Thyroid gland (tissue), 4 donors: ENCODE measurements around the gene MAGI2. TPM values are rescaled to one million over a fixed set of nuclear protein-coding genes. Genes with fewer than 3 reads are reported as not detected.
A peak's percentile ranks its signal among the peaks of the same experiment; 100 is the strongest.

ENCODE experiments used
- DNase-seq, 2 donors: peaks; one replicate each; pipeline ENCODE4 v3.0.0-alpha.2; 2019
- H3K27ac ChIP-seq, 3 donors: fragments of 200-600 bp; sonication (generic); 1 replicate in 2 of 3; 2 replicates in 1 of 3; pipeline ENCODE4 v1.5.1; 2016 to 2019; ENCODE audit warnings: mild to moderate bottlenecking in 1 of 3, moderate library complexity in 1 of 3
- H3K27me3 ChIP-seq: fragments of 200-600 bp; sonication (generic); one replicate; pipeline ENCODE4 v1.5.1; 2019
- H3K36me3 ChIP-seq, 2 donors: fragments of 200-600 bp; sonication (generic); one replicate each; pipeline ENCODE4 v1.5.1; 2016 to 2019
- H3K4me1 ChIP-seq, 2 donors: fragments of 200-600 bp; sonication (generic); one replicate each; pipeline ENCODE4 v1.5.1; 2017 to 2019
- H3K4me3 ChIP-seq, 3 donors: fragments of 200-600 bp; sonication (generic); replicated peaks in 1 of 3; 1 replicate in 2 of 3; 2 replicates in 1 of 3; pipeline ENCODE4 v1.5.1; 2016; ENCODE audit warnings: mild to moderate bottlenecking in 1 of 3
- H3K9me3 ChIP-seq: fragments of 200-600 bp; sonication (generic); one replicate; pipeline ENCODE4 v1.5.1; 2017
- POLR2A ChIP-seq, 2 donors: fragments of 450-650 bp; IDR thresholded peaks; one replicate each; pipeline ENCODE4 v1.6.1; 2017; ENCODE audit warnings: antibody characterized with exemption in 2 of 2, mild to moderate bottlenecking in 2 of 2, moderate library complexity in 1 of 2
- WGBS, 2 donors: methylation state at CpG; one replicate each; pipeline ENCODE4 v1.1.5; 2017; 5-methylcytosine and 5-hydroxymethylcytosine counted together
- intact Hi-C: fragments of 100-400 bp; cut with DNase I; formaldehyde crosslinking; loops from one replicate; pipeline ENCODE4 v1.15.1; 2023
- total RNA-seq, 4 donors: library from RNA; depleted of rRNA; stranded (reverse); fragments of >200 nt; gene quantifications; one replicate each; pipeline ENCODE4 v1.2.3, GENCODE V29; 2016
- TF ChIP-seq, protein P1 (sequence below), 6 experiments: fragments of 200-600 bp in 3 of 6; fragments of 450-650 bp in 3 of 6; sonication (generic) in 3 of 6; IDR thresholded peaks; one replicate each; pipeline ENCODE4 v1.5.1; 2016 to 2019; ENCODE audit warnings: antibody characterized with exemption in 6 of 6, mild to moderate bottlenecking in 2 of 6, inconsistent platforms in 1 of 6, moderate library complexity in 1 of 6

The MAGI2 gene
- total RNA-seq, 4 donors from 2014 or later = 20.7 to 31.1 (median 26.0) TPM

DNA sequence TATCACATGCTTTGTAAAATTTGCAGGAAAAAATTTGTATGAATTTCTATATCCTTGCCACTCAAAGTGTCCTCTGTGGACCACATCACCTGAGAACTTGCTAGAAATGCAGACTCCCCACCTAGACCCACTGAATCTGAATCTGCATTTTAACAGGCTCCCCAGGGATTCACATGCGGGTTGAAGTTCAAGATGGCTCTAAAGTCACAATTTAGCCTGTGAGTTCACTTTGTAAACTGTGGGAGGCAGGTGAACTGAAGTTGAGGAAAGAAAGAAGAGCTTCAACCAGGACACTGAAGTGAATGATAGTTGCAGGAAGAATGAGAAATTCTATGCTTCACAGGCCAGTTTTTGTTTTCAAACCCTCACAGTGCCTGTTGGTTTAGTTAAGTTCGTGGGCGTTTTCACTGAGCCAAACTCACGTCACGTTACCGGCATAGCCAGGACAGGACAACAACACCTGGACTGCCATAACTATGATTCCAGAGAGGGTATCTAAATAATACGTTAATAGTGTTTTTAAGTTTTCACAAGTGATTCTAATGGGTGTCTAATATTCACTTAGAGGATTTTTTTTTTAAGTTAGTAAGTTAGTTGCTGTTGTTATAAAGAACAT is 1414.9 kb downstream of the MAGI2 start:
- no peak overlapping the region for H3K4me3 ChIP-seq
- peak; percentile 69 to 71 for DNase-seq
- WGBS, 2 donors = 25 to 36% methylated on average over 7 of the region's 7 CpGs
- H3K36me3 ChIP-seq = no peaks in the 10 kb centered on the region
- H3K4me1 ChIP-seq = peaks cover 27 to 31% of the 10 kb centered on the region in 2 donors
- intact Hi-C loops = no loop called here
- TF ChIP-seq, protein P1, sequence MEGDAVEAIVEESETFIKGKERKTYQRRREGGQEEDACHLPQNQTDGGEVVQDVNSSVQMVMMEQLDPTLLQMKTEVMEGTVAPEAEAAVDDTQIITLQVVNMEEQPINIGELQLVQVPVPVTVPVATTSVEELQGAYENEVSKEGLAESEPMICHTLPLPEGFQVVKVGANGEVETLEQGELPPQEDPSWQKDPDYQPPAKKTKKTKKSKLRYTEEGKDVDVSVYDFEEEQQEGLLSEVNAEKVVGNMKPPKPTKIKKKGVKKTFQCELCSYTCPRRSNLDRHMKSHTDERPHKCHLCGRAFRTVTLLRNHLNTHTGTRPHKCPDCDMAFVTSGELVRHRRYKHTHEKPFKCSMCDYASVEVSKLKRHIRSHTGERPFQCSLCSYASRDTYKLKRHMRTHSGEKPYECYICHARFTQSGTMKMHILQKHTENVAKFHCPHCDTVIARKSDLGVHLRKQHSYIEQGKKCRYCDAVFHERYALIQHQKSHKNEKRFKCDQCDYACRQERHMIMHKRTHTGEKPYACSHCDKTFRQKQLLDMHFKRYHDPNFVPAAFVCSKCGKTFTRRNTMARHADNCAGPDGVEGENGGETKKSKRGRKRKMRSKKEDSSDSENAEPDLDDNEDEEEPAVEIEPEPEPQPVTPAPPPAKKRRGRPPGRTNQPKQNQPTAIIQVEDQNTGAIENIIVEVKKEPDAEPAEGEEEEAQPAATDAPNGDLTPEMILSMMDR (IDR thresholded peaks at IDR 0.05) = no peak
- peak in 1 of 2 donors; percentile 42 for TF ChIP-seq POLR2A (IDR thresholded peaks at IDR 0.05)
- peak overlapping the region; percentile 57 to 82 (median 60) for H3K27ac ChIP-seq
- no peaks in the 10 kb centered on the region for H3K9me3 ChIP-seq
- H3K27me3 ChIP-seq = no peaks in the 10 kb centered on the region

DNA sequence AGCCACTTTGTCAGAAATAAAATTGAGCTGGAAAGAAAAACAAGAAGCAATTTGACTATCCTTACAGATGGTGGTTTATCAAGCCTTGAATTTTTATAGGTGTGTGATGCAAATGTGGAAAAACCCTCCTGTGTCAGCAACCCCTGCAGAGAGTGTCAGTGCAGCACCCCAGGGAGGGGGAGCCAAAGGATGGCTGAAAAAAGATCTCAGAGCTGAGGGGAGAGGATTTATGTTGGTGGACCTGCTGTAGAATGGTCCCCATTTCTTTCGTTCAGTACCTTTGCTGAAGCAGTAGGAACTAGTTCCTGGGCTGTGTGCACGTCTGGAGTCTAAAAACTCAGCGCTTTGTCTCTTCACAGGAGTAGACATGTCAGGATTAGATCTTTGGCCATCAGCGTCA is 1415.9 kb downstream of the MAGI2 start:
- no peak overlapping the region for H3K4me3 ChIP-seq
- DNase-seq = no peak
- no peaks in the 10 kb centered on the region for H3K27me3 ChIP-seq
- peaks cover 18 to 21% of the 10 kb centered on the region in 2 donors for H3K4me1 ChIP-seq
- 85 to 89% methylated on average over 4 of the region's 4 CpGs for WGBS, 2 donors
- no peaks in the 10 kb centered on the region for H3K36me3 ChIP-seq
- intact Hi-C loops = no loop called here
- H3K27ac ChIP-seq = no peak overlapping the region
- TF ChIP-seq, protein P1 (IDR thresholded peaks at IDR 0.05) = no peak
- H3K9me3 ChIP-seq = no peaks in the 10 kb centered on the region

DNA sequence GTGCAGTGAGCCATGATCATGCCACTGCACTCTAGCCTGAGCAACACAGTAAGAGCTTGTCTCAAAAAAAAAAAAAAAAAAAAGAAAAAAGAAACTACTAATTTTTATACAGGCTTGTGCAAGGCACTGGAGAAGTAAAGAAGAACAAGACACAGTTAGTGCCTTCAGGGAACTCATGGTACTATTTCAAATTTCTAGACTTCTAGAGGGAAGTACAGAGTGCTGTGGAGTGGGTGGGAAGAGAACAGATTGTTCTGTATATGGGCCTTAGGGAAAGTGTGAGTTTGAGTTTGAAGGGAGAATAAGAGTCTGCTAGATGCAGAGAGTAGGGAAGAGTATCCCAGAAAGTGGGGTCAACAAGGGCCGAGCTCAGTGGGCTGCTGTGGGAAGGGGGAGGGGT is 1420.1 kb downstream of the MAGI2 start:
- DNase-seq = no peak
- WGBS, 2 donors = 92 to 96% methylated on average over 1 of the region's 1 CpG
- Histone ChIP-seq H3K4me3 (no peak overlapping the region), H3K27ac (no peak overlapping the region), H3K27me3 (no peaks in the 10 kb centered on the region), H3K4me1 (no peaks in the 10 kb centered on the region), H3K36me3 (no peaks in the 10 kb centered on the region), H3K9me3 (no peaks in the 10 kb centered on the region)
- intact Hi-C loops = no loop called here
- TF ChIP-seq, protein P1 (IDR thresholded peaks at IDR 0.05) = no peak

DNA sequence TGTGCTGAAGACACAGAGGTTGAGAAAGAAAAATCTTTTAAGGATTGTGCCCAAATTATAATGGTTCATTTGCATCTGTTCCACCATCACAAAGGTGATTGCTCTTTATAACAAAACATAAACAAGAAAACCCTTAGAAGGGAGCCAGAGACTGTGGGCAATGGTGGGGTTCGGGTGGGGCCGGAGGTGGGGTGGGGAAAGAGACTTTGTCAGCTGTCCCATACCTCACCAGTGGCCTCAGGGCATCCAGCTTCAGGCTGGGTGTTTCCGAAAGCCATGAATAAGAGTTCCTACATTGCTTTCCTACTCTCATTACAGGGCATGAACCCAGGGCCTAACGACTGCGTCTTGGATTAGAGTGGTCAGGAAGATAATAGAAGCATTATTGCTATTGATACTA is 1427.0 kb downstream of the MAGI2 start:
- no peaks in the 10 kb centered on the region for H3K36me3 ChIP-seq
- TF ChIP-seq POLR2A (IDR thresholded peaks at IDR 0.05) = no peak
- TF ChIP-seq, protein P1 (IDR thresholded peaks at IDR 0.05) = no peak
- intact Hi-C loops = no loop called here
- no peaks in the 10 kb centered on the region for H3K27me3 ChIP-seq
- 95 to 98% methylated on average over 5 of the region's 5 CpGs for WGBS, 2 donors
- no peaks in the 10 kb centered on the region for H3K4me1 ChIP-seq
- no peak overlapping the region for H3K4me3 ChIP-seq
- H3K9me3 ChIP-seq = no peaks in the 10 kb centered on the region
- DNase-seq = no peak
- H3K27ac ChIP-seq = no peak overlapping the region

DNA sequence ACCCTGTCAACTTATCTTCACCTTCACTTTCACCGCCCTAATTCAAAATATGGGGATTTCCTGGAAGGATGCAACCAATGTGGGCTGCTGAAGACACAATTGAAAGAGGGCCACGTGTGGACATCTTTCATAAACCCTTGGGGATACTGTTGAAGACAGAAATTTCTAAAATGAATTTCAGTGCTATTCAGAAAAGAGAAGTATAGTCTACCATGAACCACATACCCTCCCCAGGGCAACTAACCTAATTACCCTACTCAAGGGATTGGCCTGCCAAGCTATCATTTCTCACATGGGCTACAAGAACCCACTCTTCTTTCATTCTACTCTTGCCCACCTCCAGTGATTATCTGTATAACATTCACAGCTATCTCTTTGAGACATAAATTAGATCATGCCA is 1428.9 kb downstream of the MAGI2 start:
- DNase-seq = no peak
- Histone ChIP-seq H3K27me3 (no peaks in the 10 kb centered on the region), H3K27ac (no peak overlapping the region), H3K4me3 (no peak overlapping the region), H3K4me1 (peaks cover 4 to 6% of the 10 kb centered on the region in 2 donors), H3K9me3 (no peaks in the 10 kb centered on the region), H3K36me3 (no peaks in the 10 kb centered on the region)
- TF ChIP-seq, protein P1 (IDR thresholded peaks at IDR 0.05) = no peak
- no peak for TF ChIP-seq POLR2A (IDR thresholded peaks at IDR 0.05)
- 78 to 85% methylated on average over 2 of the region's 2 CpGs for WGBS, 2 donors
- intact Hi-C loops = no loop called here
